ENCODE measurements around the gene UBE2E3.

- TF ChIP-seq POLR2A (IDR thresholded peaks at IDR 0.05; ENCODE audit: low read length) (no peak), GATA1 (IDR thresholded peaks at IDR 0.05; ENCODE audit: low read depth, low read length) (no peak)
Observed at GRCh38 chr2:181066333-181066732, 85.9 kb downstream of the UBE2E3 start.

All from erythroblast (primary cell).